ENCODE results near the gene ZNF165.
"Not testable (repeated sequence)": the region's sequence is repeated elsewhere in the genome, so short reads cannot be mapped to it uniquely, and the experiment has no call there.

The ZNF165 gene

DNA sequence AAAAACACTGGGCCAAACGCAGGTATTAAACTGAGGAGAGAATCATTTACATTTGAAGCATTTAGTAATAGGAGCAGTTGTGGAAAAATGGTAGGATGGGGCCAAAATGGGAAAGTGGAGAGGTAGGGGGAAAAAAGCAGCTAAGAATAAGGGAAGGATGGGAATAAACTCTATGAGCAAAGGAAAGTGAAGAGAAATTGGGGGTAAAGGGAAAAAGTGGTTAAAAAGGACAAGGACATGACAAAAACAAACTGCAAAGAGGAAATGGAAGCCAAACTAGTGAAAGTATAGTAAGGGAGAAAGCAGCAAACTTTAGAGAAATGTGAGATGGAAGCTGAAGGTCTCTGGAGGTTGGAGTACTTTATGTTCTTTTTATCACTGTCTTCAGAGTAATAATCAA, 37.8 kb downstream of the ZNF165 start:
- H3K4me3 ChIP-seq (ENCODE audit: low read length), result no peak overlapping the region
- H3K9me3 ChIP-seq (ENCODE audit: control insufficient read depth, insufficient read depth, low read length), result no peaks in the 10 kb centered on the region
- WGBS (ENCODE audit: insufficient coverage, insufficient read length), result no CpG with 5 or more reads among the region's 1 CpG
- no peaks in the 10 kb centered on the region for H3K27me3 ChIP-seq (ENCODE audit: control insufficient read depth, insufficient read depth, low read length)
- H3K36me3 ChIP-seq (ENCODE audit: control insufficient read depth, insufficient read depth, low read length), result no peaks in the 10 kb centered on the region
- no peak for DNase-seq (ENCODE audit: low read depth, low spot score)
- H3K4me1 ChIP-seq (ENCODE audit: control insufficient read depth, insufficient read depth, low read length), result no peaks in the 10 kb centered on the region
- H3K27ac ChIP-seq (ENCODE audit: low read length), result no peak overlapping the region

DNA sequence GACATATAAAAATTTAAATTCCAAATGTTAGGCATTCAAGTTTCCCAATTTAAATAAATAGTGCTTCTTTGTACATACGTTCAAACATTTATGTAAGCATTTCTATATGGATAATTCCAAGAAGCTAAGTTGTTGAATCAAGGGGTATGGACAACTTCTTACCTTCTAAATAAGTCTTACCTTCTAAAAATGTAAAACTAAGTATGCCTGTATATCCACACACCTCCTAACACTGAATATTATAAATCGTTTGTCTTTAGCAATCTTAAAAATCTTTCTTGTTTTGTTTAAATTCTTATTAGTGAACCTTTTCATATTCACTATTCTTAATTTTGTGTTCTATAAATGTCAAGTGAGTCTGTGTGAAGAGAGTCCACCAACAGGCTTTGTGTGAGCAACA, 41.5 kb downstream of the ZNF165 start:
- no peak for DNase-seq (ENCODE audit: low read depth, low spot score)
- no CpG with 5 or more reads among the region's 2 CpGs for WGBS (ENCODE audit: insufficient coverage, insufficient read length)
- H3K27me3 ChIP-seq (ENCODE audit: control insufficient read depth, insufficient read depth, low read length), result no peaks in the 10 kb centered on the region
- H3K9me3 ChIP-seq (ENCODE audit: control insufficient read depth, insufficient read depth, low read length), result no peaks in the 10 kb centered on the region
- H3K4me1 ChIP-seq (ENCODE audit: control insufficient read depth, insufficient read depth, low read length), result no peaks in the 10 kb centered on the region
- no peaks in the 10 kb centered on the region for H3K36me3 ChIP-seq (ENCODE audit: control insufficient read depth, insufficient read depth, low read length)
- H3K27ac ChIP-seq (ENCODE audit: low read length), result no peak overlapping the region
- no peak overlapping the region for H3K4me3 ChIP-seq (ENCODE audit: low read length)

DNA sequence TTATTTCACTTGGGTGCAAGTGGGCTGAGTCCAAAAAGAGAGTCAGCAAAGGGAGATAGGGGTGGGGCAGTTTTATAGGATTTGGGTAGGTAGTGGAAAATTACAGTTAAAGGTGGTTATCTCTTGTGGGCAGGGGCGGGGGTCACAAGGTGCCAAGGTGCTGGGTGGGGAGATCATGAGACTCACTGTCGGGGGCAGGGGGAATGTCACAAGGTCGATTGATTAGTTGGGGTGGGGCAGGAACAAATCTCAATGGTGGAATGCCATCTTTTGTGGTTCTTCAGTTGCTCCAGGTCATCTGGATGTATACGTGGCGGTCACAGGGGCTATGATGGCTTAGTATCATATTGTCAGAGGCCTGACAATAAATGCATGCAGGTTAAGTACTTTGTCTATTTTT, 41.9 kb downstream of the ZNF165 start:
- WGBS (ENCODE audit: insufficient coverage, insufficient read length), result no CpG with 5 or more reads among the region's 5 CpGs
- not testable (repeated sequence) for H3K9me3 ChIP-seq (ENCODE audit: control insufficient read depth, insufficient read depth, low read length); H3K4me1 ChIP-seq (ENCODE audit: control insufficient read depth, insufficient read depth, low read length); H3K27me3 ChIP-seq (ENCODE audit: control insufficient read depth, insufficient read depth, low read length); H3K4me3 ChIP-seq (ENCODE audit: low read length); H3K27ac ChIP-seq (ENCODE audit: low read length); DNase-seq (ENCODE audit: low read depth, low spot score); H3K36me3 ChIP-seq (ENCODE audit: control insufficient read depth, insufficient read depth, low read length)

DNA sequence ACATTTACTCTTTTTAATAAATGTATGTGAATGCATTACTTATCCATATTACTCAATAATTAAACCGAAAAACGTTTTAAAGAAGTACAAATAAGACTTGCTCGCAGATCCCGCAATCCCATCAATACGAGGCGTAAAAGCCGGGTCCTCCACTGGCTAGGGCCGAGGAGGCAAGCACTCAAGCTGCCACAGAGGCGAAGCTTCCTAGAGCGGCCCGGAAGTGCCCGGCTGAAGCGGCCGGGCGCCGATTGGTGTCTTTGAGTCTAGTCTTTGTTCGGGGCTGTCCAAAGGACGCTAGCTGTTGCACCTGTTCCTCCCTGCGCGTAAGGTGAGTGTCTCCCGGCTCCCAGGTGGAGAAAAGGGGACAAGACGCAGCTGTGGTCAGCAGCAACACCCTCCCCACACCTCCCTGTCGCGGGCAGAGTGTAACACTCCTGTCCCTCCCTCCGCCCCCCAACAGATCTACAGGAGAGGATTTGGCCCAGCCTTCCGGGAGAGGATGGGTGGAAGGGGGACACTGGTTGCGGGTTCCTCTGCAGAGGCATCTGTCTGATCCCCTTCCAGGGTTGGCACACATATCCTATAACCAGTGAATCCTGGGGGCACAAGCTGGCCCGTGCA, 44.1 kb downstream of the ZNF165 start, which contains the start of gene ZSCAN16:
TSS of gene ZSCAN16 (plus strand) at position 260 of the 621 bp plus-strand sequence. CDS start 835 bp downstream, outside the sequence.
- Histone ChIP-seq H3K27ac (ENCODE audit: low read length) (no peak within 1 kb of the TSS), H3K36me3 (ENCODE audit: control insufficient read depth, insufficient read depth, low read length) (no peaks in the 10 kb centered on the region; the same call in 1 of the 2 replicates), H3K4me1 (ENCODE audit: control insufficient read depth, insufficient read depth, low read length) (no peaks in the 10 kb centered on the region), H3K9me3 (ENCODE audit: control insufficient read depth, insufficient read depth, low read length) (no peaks in the 10 kb centered on the region), H3K27me3 (ENCODE audit: control insufficient read depth, insufficient read depth, low read length) (no peaks in the 10 kb centered on the region), H3K4me3 (ENCODE audit: low read length) (peak within 1 kb of the TSS; percentile 72)
- WGBS (ENCODE audit: insufficient coverage, insufficient read length), result no CpG with 5 or more reads among the region's 28 CpGs
- peak; percentile 67 for DNase-seq (ENCODE audit: low read depth, low spot score)

DNA sequence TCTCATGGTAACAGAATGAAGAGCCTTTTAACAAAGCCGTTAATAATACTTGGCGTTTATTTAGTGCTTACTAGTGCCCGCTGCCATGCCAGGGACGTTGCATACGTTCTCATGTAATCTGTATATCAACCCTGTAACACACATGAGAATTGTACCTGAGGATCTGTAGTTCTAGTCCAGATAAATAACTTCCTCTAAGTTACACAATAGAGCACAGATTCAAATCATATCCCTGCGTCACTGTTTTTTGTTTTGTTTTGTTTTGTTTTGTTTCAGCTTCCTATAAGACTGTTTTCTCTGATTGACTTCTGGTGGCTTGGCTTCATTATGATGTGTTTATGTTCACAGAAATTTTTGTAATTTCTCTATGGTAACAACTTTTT, 44.6 kb downstream of the ZNF165 start:
- H3K36me3 ChIP-seq (ENCODE audit: control insufficient read depth, insufficient read depth, low read length), result no peaks in the 10 kb centered on the region; the same call in 1 of the 2 replicates

DNA sequence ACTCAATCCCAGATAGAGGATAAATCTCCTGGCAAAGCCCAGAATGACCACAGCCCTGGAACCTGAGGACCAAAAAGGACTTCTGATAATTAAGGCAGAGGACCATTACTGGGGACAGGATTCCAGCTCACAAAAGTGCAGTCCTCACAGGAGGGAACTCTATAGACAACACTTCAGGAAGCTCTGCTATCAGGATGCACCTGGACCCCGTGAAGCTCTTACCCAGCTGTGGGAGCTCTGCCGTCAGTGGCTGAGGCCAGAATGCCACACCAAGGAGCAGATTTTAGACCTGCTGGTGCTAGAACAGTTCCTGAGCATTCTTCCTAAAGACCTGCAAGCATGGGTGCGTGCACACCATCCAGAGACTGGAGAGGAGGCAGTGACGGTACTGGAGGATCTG, 45.0 kb downstream of the ZNF165 start:
- H3K4me3 ChIP-seq (ENCODE audit: low read length), result no peak overlapping the region
- H3K27ac ChIP-seq (ENCODE audit: low read length), result no peak overlapping the region
- no peaks in the 10 kb centered on the region for H3K4me1 ChIP-seq (ENCODE audit: control insufficient read depth, insufficient read depth, low read length)
- H3K9me3 ChIP-seq (ENCODE audit: control insufficient read depth, insufficient read depth, low read length), result no peaks in the 10 kb centered on the region
- no CpG with 5 or more reads among the region's 4 CpGs for WGBS (ENCODE audit: insufficient coverage, insufficient read length)
- DNase-seq (ENCODE audit: low read depth, low spot score), result no peak
- no peaks in the 10 kb centered on the region for H3K27me3 ChIP-seq (ENCODE audit: control insufficient read depth, insufficient read depth, low read length)
- no peaks in the 10 kb centered on the region; the same call in 1 of the 2 replicates for H3K36me3 ChIP-seq (ENCODE audit: control insufficient read depth, insufficient read depth, low read length)

More for the DNA sequence above, 44.6 kb downstream of the ZNF165 start:
- Histone ChIP-seq H3K9me3 (ENCODE audit: control insufficient read depth, insufficient read depth, low read length) (no peaks in the 10 kb centered on the region), H3K4me3 (ENCODE audit: low read length) (peak overlapping the region; percentile 72), H3K4me1 (ENCODE audit: control insufficient read depth, insufficient read depth, low read length) (no peaks in the 10 kb centered on the region), H3K27me3 (ENCODE audit: control insufficient read depth, insufficient read depth, low read length) (no peaks in the 10 kb centered on the region), H3K27ac (ENCODE audit: low read length) (no peak overlapping the region)
- no peak for DNase-seq (ENCODE audit: low read depth, low spot score)
- WGBS (ENCODE audit: insufficient coverage, insufficient read length), result no CpG with 5 or more reads among the region's 6 CpGs

DNA sequence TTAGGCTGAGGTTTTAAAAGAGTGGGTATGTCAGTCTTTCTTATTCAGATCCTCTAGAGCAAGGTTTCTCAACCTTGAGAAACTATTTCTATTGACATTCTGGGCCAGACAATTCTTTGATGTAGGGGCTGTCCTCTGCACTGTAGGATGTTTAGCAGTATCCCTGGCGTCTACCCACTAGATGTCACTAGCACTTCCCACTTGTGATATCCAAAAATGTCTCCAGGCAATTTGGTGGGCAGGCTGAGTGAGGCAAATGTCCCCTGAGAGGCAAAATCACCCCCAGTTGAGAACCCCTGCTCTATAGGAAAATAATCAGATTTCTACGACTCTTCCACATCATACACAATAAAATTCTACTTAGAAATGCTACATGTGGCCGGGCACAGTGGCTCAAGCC, 53.6 kb downstream of the ZNF165 start:
- H3K4me1 ChIP-seq (ENCODE audit: control insufficient read depth, insufficient read depth, low read length), result no peaks in the 10 kb centered on the region; the same call in 1 of the 2 replicates
- no peak overlapping the region for H3K4me3 ChIP-seq (ENCODE audit: low read length)
- no peak for DNase-seq (ENCODE audit: low read depth, low spot score)
- no peaks in the 10 kb centered on the region for H3K27me3 ChIP-seq (ENCODE audit: control insufficient read depth, insufficient read depth, low read length)
- no peaks in the 10 kb centered on the region for H3K9me3 ChIP-seq (ENCODE audit: control insufficient read depth, insufficient read depth, low read length)
- no CpG with 5 or more reads among the region's 3 CpGs for WGBS (ENCODE audit: insufficient coverage, insufficient read length)
- H3K36me3 ChIP-seq (ENCODE audit: control insufficient read depth, insufficient read depth, low read length), result no peaks in the 10 kb centered on the region
- no peak overlapping the region for H3K27ac ChIP-seq (ENCODE audit: low read length)

DNA sequence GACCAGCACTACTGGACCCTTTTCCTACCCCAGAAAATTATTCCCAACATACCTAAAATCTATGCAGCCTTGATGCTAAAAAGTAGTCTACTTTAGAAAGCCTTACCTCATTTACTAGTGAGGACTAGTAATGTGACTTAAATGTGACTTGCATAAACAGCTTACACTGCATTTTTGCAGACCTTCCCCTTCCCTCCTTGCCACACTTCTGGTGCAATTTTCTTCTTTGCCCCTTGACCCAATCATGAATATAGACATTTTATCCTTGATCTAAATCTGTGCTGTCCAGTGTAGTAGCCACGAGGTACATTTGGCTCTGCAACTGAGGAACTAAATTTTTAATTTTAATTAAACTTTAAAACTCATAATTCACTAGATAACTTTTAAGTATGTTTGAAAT, 54.3 kb downstream of the ZNF165 start:
- no peak for DNase-seq (ENCODE audit: low read depth, low spot score)
- WGBS (ENCODE audit: insufficient coverage, insufficient read length), result no CpG with 5 or more reads among the region's 1 CpG
- no peaks in the 10 kb centered on the region; the same call in 1 of the 2 replicates for H3K4me1 ChIP-seq (ENCODE audit: control insufficient read depth, insufficient read depth, low read length)
- no peak overlapping the region for H3K4me3 ChIP-seq (ENCODE audit: low read length)
- no peaks in the 10 kb centered on the region for H3K36me3 ChIP-seq (ENCODE audit: control insufficient read depth, insufficient read depth, low read length)
- no peak overlapping the region for H3K27ac ChIP-seq (ENCODE audit: low read length)
- H3K9me3 ChIP-seq (ENCODE audit: control insufficient read depth, insufficient read depth, low read length), result no peaks in the 10 kb centered on the region
- no peaks in the 10 kb centered on the region for H3K27me3 ChIP-seq (ENCODE audit: control insufficient read depth, insufficient read depth, low read length)

DNA sequence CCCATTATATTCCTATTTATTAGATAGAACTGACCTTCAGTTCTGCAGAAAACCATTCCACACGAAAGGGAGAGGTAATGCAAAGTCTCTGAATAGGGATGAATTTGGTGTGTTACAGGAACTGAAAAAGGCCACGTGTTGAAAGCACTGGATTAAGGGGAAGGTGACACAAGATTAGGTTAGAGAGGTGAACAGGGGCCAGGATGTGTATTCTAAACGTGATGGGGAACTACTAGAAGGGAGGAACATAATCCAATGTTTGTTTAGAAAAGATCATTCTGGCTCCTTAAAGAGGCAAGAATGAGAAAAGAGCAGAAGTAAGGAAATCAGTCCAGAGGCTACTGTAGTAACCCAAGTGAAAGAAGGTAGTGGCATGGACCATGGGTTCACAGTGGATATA, 55.0 kb downstream of the ZNF165 start:
- no peaks in the 10 kb centered on the region for H3K27me3 ChIP-seq (ENCODE audit: control insufficient read depth, insufficient read depth, low read length)
- no CpG with 5 or more reads among the region's 3 CpGs for WGBS (ENCODE audit: insufficient coverage, insufficient read length)
- no peak overlapping the region for H3K4me3 ChIP-seq (ENCODE audit: low read length)
- DNase-seq (ENCODE audit: low read depth, low spot score), result no peak
- H3K36me3 ChIP-seq (ENCODE audit: control insufficient read depth, insufficient read depth, low read length), result no peaks in the 10 kb centered on the region
- H3K4me1 ChIP-seq (ENCODE audit: control insufficient read depth, insufficient read depth, low read length), result no peaks in the 10 kb centered on the region; the same call in 1 of the 2 replicates
- no peak overlapping the region for H3K27ac ChIP-seq (ENCODE audit: low read length)
- H3K9me3 ChIP-seq (ENCODE audit: control insufficient read depth, insufficient read depth, low read length), result no peaks in the 10 kb centered on the region

DNA sequence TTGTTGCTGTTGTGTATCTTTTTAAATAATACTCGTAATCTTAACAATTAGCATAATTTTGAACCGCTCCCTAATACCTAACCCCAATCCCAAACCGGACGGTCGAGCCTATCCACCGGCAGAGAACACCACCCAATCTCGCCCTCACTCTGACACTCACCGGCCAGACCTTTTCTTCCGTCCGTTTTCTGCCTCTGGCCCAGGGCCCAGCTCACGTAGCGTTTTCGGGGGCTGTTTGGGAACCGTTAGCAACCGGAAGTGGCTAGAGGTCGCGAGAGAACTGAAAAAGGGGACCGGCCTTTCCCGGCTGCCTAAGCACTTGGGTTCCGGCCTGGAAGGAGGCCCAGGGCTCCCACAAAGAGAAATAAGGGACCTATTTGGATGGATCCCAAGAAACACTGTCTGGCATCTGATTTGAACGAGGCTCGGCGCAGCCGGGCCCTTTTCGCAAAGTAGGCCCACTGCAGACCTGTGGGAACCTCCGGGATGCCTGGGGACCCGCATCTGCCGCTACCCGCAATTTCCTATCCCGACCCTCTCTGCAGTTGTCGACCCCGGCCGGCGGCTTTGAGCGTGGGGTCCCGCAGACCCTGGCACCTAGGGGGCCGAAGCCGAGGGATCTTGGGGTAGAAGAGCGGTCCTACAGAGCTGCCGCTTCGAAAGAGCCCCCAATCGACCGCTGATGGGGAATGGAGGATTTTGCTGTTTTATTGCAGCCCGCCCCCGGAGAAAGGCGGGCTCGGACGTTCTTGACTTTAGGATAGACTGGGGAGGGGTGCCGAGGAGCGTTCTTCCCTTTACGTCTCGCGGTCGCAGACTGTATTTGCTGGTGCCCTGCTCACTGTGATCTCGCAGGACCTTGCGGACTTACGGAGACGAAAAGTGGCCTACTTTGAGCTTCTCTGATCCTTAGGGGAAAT, 56.5 kb downstream of the ZNF165 start:
- H3K27me3 ChIP-seq (ENCODE audit: control insufficient read depth, insufficient read depth, low read length), result no peaks in the 10 kb centered on the region
- no peaks in the 10 kb centered on the region; the same call in 1 of the 2 replicates for H3K4me1 ChIP-seq (ENCODE audit: control insufficient read depth, insufficient read depth, low read length)
- peak overlapping the region; percentile 86 for H3K4me3 ChIP-seq (ENCODE audit: low read length)
- H3K9me3 ChIP-seq (ENCODE audit: control insufficient read depth, insufficient read depth, low read length), result no peaks in the 10 kb centered on the region
- WGBS (ENCODE audit: insufficient coverage, insufficient read length), result no CpG with 5 or more reads among the region's 58 CpGs
- peak; percentile 70 for DNase-seq (ENCODE audit: low read depth, low spot score)
- no peak overlapping the region for H3K27ac ChIP-seq (ENCODE audit: low read length)
- H3K36me3 ChIP-seq (ENCODE audit: control insufficient read depth, insufficient read depth, low read length), result no peaks in the 10 kb centered on the region
